NCI-H2107 (cell line): Measurements from ENCODE around the gene LSS.
A peak's percentile ranks its signal among the peaks of the same experiment; 100 is the strongest.
"Not testable (repeated sequence)": the region's sequence is repeated elsewhere in the genome, so short reads cannot be mapped to it uniquely, and the experiment has no call there.

Source experiments
- DNase-seq: peaks from one replicate; lab custom pipeline; 2025; lab: John Stamatoyannopoulos, UW

The LSS gene

DNA sequence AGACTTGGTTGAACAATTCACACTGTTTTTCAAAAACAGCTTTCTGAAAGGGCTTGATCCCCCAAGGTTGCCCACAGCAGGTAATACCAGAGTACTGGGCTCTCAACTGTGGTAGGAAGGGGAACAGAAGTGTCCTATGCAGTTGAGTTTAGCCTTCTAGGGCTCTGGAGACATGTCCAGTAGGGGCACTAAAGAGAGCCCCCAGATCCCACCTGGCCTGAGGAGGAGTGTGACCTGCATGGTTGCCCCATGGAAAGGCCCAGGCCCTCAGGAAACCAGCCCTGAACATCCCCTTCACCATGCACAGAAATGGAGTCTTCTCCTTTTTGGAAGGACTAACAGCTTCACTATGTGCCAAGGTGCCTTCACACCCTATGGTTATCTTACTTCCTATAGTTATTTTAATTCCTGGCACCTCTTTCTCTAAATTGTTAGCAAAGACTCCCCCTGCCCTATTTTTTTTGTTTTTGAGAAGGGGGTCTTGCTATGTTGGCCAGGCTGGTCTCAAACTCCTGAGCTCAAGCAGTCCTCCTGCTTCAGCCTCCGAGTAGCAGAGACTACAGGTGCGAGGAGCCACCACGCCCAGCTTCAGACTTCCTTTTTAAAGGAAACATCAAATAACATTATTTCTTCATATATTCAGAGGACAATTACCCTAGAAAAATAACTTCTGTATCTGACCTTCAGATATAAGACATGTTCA, 16.8 kb upstream of the LSS start:
- no peak for DNase-seq

DNA sequence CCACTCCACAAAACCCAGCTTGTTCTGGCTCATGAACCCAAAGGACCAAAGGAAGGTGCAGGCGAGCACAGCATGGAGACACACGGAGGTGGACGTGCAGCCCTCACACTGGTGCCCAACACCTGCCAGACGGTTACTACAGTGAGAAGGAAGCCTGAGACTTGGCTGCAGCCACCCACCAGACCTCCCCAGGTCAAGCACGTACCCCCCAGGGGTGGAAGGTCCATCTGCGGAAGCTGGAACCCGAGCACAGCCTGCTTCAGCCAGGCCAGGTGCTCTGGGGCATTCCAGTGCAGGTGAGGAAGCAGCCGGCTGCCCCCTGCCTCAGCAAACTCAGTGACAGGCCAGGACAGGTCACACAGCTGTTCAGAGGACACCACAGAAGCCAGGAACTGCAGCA, 16.0 kb upstream of the LSS start:
- no peak for DNase-seq

DNA sequence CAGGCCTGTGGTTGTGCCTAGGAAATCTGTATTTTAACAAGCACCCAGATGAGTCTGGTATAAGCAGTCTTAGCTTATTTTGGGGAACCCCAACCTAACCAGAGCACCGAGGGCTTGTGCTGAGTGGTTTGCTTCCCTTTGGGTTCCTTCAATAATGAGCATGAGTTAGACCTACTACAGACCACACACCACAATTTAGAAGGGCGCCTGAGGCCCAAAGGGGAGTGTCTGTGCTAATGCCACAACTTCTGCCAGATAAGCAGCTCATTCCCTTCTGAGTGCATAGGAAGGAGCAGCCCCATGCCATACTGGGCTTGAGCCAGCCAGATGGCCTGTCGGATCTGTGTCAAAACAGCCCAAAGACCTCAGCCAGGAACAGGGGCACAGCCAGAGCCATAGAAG, 15.4 kb upstream of the LSS start:
- DNase-seq, result no peak

DNA sequence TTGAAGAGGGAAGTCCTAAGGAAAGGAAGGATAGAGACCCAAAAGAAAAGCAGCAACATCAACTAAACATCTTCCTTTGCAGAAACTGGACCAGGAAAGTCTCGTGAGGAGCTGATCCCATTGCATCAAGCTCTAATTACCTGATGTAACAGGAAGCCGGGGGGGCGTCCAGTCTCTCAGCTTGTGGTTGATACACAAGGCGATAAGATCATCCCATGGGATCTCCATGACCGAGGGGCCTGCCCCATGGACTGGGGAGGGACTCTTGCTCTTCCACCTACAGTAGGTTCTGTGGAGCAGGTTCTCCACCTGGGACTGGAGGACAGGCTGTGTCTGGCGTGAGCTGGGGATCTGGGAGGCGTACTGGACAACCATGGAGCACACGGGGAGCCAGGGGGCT, 14.8 kb upstream of the LSS start:
- no peak for DNase-seq

DNA sequence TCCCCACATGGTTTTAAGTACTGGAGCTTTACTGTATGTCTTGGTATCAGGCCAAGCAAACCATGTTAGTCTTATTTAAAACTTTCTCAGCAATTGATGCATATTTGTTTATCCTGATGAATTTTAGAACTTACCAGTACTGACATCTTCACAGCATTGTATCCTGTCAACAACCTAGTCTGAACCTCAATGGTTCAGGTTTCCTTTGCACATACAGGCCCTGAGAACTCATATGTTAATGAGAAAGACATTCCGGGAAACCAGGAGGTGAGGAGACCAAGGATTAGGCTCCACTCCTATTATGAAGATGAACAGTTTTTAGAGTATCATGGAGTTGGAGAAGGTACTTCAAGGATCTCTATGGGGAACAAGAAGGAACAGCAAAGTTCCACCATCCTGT, 13.0 kb upstream of the LSS start:
- not testable (repeated sequence) for DNase-seq

DNA sequence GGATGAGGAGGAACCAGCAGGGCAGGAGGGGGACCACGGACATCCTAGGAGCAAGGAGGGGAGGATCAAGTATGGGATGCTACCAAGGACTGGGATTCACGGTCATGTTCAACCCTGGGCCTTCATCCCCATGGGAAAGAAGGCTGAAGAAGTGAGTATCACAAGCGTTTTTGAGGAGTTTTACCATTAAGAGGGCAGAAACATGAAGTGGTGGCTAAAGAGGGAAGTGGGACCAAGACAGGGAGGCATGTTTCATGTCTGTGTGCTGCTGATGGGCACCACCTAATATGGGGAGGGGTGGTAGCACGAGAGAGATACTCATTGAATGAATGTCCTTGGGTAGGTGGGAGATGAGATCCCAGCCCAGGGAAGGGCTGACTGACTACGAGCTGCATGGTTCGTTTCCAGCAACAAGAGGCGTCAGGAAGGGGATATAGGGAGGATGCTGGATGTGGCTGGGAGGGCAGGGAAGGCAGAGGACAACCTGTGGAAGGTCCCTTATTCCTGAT, 11.3 kb upstream of the LSS start:
- no peak for DNase-seq

DNA sequence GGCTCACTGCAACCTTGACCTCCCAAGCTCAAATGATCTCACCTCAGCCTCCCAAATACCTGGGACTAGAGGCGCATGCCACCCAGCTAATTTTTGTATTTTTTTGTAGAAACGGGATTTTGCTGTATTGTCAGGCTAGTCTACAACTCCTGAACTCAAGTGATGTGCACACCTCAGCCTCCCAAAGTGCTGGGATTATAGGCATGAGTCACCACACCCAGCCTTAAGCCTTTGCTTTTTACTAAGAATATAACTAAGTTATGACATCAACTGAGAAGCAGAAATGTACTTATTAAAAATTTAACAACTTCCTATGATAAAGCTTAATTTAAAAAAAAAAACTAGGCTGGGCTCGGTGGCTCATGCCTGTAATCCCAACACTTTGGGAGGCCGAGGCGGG, 8.9 kb upstream of the LSS start:
- DNase-seq, result no peak

DNA sequence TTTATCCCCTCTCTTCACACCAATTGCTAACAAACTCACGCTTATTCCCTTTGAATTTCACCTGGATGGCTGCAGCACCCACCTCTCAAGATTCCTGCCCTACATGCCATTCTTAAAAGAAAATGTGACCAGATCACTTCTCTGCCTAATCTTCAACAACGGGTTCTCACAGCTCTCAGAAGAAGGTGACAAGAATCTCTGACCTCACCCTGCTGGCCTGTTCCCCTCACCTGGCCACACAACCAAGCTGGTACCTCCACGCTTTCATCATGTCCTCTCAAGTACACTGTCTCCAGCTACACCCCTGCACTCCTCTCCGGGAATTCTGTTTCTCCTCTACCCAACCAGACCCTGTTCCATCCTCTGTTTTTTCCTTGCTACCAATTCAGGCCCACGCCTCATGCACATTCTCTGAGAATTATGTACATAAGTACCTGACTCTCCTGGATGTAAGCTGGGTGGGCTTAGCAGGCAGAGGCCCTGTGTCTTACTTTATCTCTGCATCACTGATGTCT, 5.9 kb upstream of the LSS start:
- no peak for DNase-seq

DNA sequence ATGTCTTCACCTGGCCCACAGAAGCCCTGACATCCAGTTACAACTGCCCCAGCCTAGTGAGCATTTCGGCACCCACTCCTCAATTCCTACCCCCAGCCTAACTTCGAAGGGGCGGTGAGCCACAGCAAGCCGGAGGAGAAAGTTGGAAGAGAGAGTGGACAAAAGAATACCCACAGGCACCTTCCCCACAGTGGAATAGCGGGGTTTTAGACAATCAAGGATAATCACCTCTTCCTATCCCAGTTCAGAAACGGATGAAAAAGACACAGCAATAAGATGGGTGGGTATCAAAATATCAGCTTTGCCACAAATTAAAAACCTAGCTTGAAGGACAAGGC, 1.3 kb upstream of the LSS start:
- no peak for DNase-seq

DNA sequence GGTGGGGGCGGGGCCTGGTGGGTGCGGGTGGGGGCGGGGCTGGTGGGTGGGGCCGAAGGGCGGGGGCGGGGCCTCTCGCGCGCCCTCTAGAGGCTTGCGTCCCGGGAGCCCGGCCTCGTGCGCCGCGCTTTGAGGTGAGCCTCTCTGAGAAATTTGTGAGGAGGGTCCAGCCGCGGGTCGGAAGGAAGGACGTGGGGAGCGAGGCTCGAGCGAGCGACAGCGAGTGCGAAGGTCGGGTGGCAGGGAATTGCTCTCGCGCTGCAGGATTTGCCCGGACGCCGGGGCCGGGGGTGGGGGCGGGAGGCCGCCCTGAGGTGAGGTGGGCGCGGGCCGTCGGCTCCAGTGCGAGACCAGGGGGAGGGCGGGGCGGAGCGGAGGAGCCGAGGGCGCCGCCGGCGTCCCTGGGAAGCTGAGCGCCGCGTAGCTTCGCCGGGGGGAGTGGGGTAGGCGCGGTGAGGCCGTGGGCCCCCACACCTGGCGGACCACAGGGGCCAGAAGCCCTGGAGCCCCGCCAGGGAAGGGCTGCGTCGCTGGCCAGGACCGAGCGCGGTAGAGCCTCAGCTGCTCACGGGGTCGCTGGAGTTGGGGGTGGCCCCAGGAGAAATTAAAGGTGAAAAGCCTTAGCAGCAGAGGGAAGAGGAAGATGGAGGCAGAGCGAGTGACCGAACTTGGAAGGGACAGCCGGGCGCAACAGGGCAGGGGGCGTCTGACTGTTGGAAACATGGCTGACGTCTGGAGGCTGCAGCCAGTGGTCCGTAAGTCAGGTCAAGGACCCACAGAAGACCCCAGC, 754 bp upstream of the LSS start:
- DNase-seq, result peak; percentile 89

DNA sequence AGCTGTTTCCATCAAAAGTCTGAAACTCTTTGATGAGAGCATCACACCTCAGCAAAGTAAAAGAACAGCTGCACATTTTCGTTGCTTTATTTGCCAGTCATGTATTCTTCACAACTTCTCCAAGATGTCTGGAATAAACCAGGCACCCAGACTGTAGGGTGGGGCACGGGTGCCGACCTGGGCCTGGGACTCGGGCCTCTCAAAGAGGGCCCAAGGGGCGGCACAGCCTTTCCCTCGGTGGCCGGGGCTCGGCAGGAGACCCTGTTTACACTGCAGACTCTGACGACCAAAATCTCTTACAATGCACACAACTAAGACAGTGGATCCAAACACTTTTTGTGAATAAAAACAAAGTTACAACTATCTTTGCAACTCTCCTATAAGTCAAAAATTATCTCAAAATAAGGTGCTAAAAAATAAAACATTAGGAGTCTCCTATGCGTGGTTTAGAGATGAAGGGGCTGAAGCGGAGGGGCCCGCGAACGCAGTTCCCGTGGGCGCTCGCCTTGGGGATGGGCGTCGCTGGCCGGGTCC, 696 bp downstream of the LSS start:
- DNase-seq, result no peak

DNA sequence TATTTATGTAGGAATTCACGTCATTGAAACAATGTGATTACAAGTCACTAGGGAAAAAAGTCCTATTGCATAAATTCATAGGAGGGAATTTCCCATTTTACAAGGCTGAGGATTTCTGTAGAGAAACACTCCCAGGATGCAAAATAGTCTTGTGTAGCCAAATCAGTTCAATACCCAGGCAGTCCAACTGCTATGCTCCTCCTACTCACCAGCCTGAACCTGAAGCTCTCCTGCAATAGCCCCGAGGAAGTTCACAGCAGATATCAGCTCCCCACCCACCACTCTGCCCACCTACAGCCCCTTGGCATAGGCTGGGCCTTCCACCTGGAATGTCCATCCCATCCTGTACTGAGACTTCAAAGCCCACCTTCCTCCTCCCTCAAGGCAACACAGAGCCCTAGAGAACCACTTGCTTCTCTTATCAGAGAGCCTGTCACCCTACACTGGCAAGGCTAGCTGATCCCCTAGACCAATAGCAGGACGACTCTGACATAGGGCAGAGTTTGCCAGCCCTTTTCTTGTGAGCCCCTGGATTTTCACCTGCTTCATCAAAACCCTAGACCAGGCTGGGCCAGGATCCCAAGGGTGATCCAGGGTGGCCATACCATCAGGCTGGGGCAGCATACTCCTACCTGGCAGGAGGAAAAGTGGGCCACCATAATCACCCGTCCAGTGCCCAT, 1.5 kb downstream of the LSS start:
- no peak for DNase-seq

DNA sequence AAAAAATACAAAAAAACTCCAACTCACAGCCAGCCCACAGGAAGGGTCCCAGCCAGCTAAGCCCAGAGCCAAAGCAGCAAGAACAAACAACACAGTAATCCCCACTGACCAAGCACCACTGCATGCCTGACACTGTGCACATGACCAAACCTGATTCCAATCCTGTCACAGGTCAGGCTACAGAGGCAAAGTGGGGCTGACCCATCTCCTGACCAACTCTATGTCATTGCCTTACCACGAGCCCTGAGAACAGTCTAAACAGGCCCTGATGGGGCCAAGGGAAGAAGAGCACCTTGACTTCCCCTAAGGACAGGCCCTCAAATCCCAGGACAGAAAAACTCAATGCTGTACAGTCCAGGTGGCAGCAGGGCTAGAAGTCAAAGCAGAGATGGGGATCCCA, 2.4 kb downstream of the LSS start:
- DNase-seq, result no peak

DNA sequence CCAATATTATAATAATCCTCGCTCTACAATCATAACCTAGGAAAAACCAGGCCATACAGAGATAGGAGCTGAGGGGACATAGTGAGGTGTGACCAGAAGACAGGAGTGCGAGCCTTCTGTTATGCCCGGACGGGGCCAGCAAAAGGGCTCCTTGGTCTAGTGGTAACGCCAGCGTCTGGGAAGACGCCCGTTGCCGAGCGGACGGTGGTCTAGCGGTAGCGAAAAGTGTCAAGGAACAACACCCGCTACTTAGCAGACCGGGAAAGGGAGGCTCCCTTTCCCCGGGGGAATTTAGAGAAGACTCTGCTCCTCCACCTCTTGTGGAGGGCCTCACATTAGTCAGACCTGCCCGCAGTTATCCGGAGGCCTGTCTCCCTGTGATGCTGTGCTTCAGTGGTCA, 4.9 kb downstream of the LSS start:
- DNase-seq, result not testable (repeated sequence)

DNA sequence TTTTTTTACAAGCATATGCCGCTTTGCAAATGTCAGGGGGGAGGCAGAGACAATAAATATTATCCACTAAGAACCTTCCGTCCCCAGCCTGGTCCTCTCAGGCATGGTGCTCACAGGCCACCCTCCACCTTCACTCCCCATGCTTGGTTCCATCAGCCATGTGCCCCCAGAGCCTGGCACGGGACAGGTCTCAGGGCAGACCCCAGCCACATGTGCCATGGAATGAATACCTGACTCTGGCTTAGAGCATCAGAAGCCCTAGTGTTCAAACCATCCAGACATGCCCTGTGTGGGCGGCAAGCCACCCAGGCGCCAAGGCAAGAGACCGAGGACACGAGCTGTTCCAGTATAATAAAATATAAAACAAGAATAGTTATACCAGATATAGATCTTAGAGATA, 5.4 kb downstream of the LSS start:
- no peak for DNase-seq

DNA sequence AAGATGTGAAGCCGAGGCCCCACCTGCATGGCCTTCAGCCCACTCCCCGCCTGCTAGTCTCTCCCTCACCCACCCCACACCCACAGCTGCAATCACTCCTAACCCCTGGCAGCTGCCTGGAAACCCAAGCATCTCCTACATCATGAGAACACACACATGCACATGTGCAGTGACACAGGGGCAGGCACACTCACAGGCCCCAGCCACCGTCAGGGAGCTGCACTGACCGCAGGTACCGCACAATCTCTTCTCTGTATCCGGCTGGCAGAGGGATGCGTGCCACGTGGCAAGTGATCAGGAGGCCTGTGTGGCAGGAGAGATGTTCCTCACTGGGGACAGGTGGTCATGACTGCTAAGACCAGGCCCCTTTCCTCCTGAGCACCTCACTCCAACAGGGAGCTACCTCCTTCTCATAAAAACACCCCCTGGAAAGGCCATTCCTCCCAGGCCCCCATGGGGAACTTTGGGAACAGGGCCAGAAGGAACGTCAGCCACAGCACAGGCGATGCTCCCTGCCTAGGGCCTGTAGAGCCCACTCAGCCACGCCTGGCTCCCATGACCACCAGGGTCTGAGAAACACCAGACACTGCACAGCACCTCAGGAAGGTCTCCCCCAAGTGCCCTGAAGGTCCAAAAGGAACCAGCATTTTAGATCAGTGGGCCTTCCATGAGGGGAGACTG, 6.0 kb downstream of the LSS start:
- no peak for DNase-seq

DNA sequence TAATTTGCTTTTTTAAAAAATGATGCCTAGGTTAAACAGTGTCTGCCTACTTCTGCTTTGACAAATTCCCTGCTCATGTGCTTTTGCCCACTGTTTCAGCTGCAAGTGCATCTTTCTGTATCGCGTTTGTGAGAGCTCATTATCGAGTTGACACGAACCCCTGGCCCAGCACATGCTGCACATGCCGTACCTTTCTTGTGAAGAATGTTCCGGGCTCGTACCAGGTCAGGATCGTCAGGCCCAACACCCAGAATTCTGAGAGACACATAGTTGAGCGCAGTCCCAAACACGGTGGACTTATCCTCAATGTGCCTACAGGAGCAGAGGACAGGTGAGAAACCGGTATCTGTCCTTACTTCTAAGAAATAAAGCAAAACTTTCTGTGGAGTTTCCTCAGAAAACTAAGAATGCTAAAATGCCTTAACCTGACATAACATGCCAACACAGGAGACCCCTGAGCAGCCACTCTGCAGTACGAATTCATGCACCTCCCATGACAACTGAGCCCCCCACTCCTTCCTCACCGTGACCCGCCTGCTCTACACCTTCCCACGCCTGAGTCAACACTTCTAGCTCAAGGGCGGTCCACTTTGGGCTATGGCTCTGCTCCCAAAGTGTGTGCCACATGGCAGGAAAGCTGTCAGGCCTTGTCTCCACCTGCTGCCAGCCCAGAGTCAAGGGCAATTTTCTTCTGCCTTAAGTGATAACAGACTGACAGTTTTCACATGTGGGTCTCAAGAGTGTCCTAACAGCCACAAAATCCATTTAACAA, 6.7 kb downstream of the LSS start:
- no peak for DNase-seq

DNA sequence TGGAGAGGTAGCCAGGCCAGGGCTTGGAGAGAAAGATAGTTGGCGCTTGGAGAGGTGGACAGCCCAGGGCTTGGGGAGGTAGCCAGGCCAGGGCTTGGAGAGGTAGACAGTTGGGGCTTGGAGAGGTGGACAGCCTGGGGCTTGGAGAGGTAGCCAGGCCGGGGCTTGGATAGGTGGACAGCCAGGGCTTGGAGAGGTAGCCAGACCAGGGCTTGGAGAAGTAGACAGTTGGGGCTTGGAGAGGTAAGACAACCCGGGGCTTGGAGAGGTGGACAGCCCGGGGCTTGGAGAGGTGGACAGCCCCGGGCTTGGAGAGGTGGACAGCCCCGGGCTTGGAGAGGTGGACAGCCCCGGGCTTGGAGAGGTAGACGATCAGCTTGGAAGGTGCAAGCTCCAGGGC, 7.7 kb downstream of the LSS start:
- no peak for DNase-seq

DNA sequence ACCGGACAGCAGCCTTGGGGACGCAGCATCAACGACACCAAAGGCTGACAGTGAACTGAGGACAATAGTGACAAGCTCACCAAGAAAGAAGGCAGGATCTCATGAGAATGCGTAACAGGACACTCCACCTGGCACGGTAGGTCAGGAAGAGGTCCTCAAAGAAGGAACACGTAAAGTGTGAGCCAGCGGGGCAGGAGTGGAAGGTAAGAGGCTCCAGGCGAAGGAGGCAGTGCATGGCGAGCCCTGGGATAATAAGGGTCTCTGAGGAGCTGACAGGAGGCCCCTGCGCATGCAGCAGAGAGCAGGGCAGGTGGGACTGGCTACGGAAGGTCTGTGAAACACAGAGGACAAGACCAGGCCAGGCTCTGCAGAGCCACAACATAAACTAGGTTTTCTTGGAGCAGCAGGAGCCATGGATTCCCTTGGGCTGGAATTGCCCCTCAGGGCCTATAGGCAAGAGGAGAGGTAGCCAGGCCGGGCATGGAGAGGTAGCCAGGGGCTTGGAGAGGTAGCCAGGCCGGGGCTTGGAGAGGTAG, 8.2 kb downstream of the LSS start:
- DNase-seq, result no peak

DNA sequence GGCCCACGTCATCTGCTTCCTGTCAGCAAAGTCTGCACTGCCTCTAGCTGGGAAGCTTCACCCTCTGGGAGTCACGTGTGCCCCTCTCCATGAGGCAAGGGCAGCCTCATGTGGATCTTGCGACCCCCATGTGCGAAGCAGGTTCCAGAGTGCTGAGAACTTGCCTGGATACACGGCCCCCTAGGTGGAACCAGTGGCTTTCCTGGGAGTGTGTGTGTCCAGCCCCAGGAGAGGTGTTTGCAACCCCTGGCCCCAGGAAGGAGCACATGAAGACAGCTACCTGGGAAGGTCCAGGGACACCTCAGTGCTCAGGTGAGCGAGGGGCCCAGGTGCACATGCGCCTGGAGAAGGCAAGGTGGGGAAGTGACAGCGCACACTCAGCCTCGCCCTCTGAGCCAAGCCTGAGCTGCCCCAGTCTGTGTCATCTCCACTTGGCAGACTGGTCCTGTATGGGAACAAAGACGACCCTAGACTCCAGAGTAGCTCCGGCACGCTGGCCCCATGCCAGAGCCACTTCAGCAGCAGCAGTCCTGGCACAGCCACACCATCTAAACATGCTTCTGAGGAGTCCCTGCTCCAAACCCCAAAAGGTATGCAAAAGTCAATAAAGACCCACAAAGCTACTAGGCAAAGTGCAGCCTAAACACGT, 8.9 kb downstream of the LSS start:
- peak; percentile 29 for DNase-seq
